ENCODE measurements around the gene DOCK1. TPM values are rescaled to one million over a fixed set of nuclear protein-coding genes. Genes with fewer than 3 reads are reported as not detected.

DOCK1 gene
- total RNA-seq, 2 experiments from 2014 or later = not detected

- peaks cover 2% of the 10 kb centered on the region for H3K4me1 ChIP-seq (ENCODE audit: insufficient read depth, low read length)
- no peaks in the 10 kb centered on the region for H3K4me1 Mint-ChIP-seq (ENCODE audit: low read depth)
- ChIA-PET CTCF (no interaction called here), POLR2A (no interaction called here)
- peaks cover 32% of the 10 kb centered on the region for H3K27me3 Mint-ChIP-seq
- intact Hi-C loops (cut with DNase I, micrococcal nuclease) = no loop called here
- DNase-seq = no peak
- H3K36me3 Mint-ChIP-seq (ENCODE audit: low read depth) = no peaks in the 10 kb centered on the region
- TF ChIP-seq CTCF (IDR thresholded peaks at IDR 0.05) = no peak
- no peak overlapping the region for H3K4me3 ChIP-seq (ENCODE audit: low read length)
- H3K27me3 ChIP-seq (ENCODE audit: control insufficient read depth in 1 of 2, insufficient read depth in 2 of 2, low read length in 2 of 2) = peaks cover 10 to 16% of the 10 kb centered on the region in 2 experiments
- no peaks in the 10 kb centered on the region for H3K36me3 ChIP-seq (ENCODE audit: insufficient read depth, low read length)
- peaks cover 3% of the 10 kb centered on the region for H3K9me3 Mint-ChIP-seq
- no peak for ATAC-seq (ENCODE audit: poor library complexity)
- no peak overlapping the region for H3K27ac Mint-ChIP-seq
- H3K4me3 Mint-ChIP-seq = no peak overlapping the region
- H3K9me3 ChIP-seq (ENCODE audit: control insufficient read depth in 1 of 2, insufficient read depth in 1 of 2, low read length in 2 of 2) = peaks cover 3 to 38% of the 10 kb centered on the region in 2 experiments
- no peak overlapping the region for H3K27ac ChIP-seq (ENCODE audit: low read depth in 1 of 2, low read length in 2 of 2)
Observed at GRCh38 chr10:126903656-126904360, 1.4 kb upstream of the DOCK1 start.

- TF ChIP-seq CTCF (IDR thresholded peaks at IDR 0.05) = no peak
- Mint-ChIP-seq H3K4me1 (ENCODE audit: low read depth) (no peaks in the 10 kb centered on the region), H3K27ac (no peak overlapping the region), H3K4me3 (no peak overlapping the region), H3K9me3 (peaks cover 2% of the 10 kb centered on the region), H3K27me3 (peaks cover 32% of the 10 kb centered on the region), H3K36me3 (ENCODE audit: low read depth) (no peaks in the 10 kb centered on the region)
- no peaks in the 10 kb centered on the region for H3K36me3 ChIP-seq (ENCODE audit: insufficient read depth, low read length)
- peaks cover 0 to 38% of the 10 kb centered on the region in 2 experiments for H3K9me3 ChIP-seq (ENCODE audit: control insufficient read depth in 1 of 2, insufficient read depth in 1 of 2, low read length in 2 of 2)
- H3K4me1 ChIP-seq (ENCODE audit: insufficient read depth, low read length) = peaks cover 2% of the 10 kb centered on the region
- peaks cover 10 to 16% of the 10 kb centered on the region in 2 experiments for H3K27me3 ChIP-seq (ENCODE audit: control insufficient read depth in 1 of 2, insufficient read depth in 2 of 2, low read length in 2 of 2)
- DNase-seq (no peak), ATAC-seq (ENCODE audit: poor library complexity) (no peak)
- intact Hi-C loops (cut with DNase I, micrococcal nuclease) = no loop called here
- no peak overlapping the region for H3K4me3 ChIP-seq (ENCODE audit: low read length)
- ChIA-PET CTCF (no interaction called here), POLR2A (no interaction called here)
- no peak overlapping the region for H3K27ac ChIP-seq (ENCODE audit: low read depth in 1 of 2, low read length in 2 of 2)
Observed at GRCh38 chr10:126904516-126904817, 761 bp upstream of the DOCK1 start.

GRCh38 chr10:126905776-126906703 lies 812 bp downstream of the DOCK1 start:
- Mint-ChIP-seq H3K27me3 (peaks cover 32% of the 10 kb centered on the region), H3K4me3 (no peak overlapping the region), H3K9me3 (no peaks in the 10 kb centered on the region), H3K4me1 (ENCODE audit: low read depth) (no peaks in the 10 kb centered on the region), H3K27ac (no peak overlapping the region), H3K36me3 (ENCODE audit: low read depth) (no peaks in the 10 kb centered on the region)
- DNase-seq (no peak), ATAC-seq (ENCODE audit: poor library complexity) (no peak)
- ChIA-PET POLR2A (no interaction called here), CTCF (no interaction called here)
- H3K36me3 ChIP-seq (ENCODE audit: insufficient read depth, low read length) = no peaks in the 10 kb centered on the region
- no peak for TF ChIP-seq CTCF (IDR thresholded peaks at IDR 0.05)
- peaks cover 10 to 16% of the 10 kb centered on the region in 2 experiments for H3K27me3 ChIP-seq (ENCODE audit: control insufficient read depth in 1 of 2, insufficient read depth in 2 of 2, low read length in 2 of 2)
- H3K4me3 ChIP-seq (ENCODE audit: low read length) = no peak overlapping the region
- intact Hi-C loops (cut with DNase I, micrococcal nuclease) = no loop called here
- peaks cover 0 to 38% of the 10 kb centered on the region in 2 experiments for H3K9me3 ChIP-seq (ENCODE audit: control insufficient read depth in 1 of 2, insufficient read depth in 1 of 2, low read length in 2 of 2)
- H3K4me1 ChIP-seq (ENCODE audit: insufficient read depth, low read length) = peaks cover 2% of the 10 kb centered on the region
- H3K27ac ChIP-seq (ENCODE audit: low read depth in 1 of 2, low read length in 2 of 2) = no peak overlapping the region
